HepG2 (cell line): ENCODE data around the gene MACROD2. TPM values are rescaled to one million over a fixed set of nuclear protein-coding genes. Genes with fewer than 3 reads are reported as not detected.

Source experiments
- BCL6 ChIP-seq: IDR thresholded peaks from 2 replicates; pipeline ENCODE4 v1.6.1; 2016; ENCODE audit warnings: missing genetic modification reagents, missing compliant biosample characterization
- CREM ChIP-seq, 2 experiments: sonication (generic) in 1 of 2; formaldehyde crosslinking in 1 of 2; IDR thresholded peaks; 2 replicates each; pipeline versions ENCODE4 v1.4.0 to v1.6.1; 2016 to 2020; ENCODE audit warnings: antibody characterized with exemption in 1 of 2, mild to moderate bottlenecking in 1 of 2, missing genetic modification reagents in 1 of 2
- FOSL1 ChIP-seq: sonication (generic); formaldehyde crosslinking; IDR thresholded peaks from 2 replicates; pipeline ENCODE4 v1.9.0; 2021; ENCODE audit warnings: missing genetic modification reagents, borderline replicate concordance
- NR2F6 ChIP-seq, 2 experiments: IDR thresholded peaks; 2 replicates each; pipeline ENCODE4 v1.6.1; 2016; ENCODE audit warnings: antibody characterized with exemption in 1 of 2, mild to moderate bottlenecking in 1 of 2
- PATZ1 ChIP-seq: sonication (generic); formaldehyde crosslinking; IDR thresholded peaks from 2 replicates; pipeline ENCODE4 v1.4.0; 2020; ENCODE audit warnings: missing genetic modification reagents
- ZNF3 ChIP-seq: IDR thresholded peaks from 2 replicates; pipeline ENCODE4 v1.7.0; 2017; ENCODE audit warnings: inconsistent platforms
- polyA plus RNA-seq, 8 experiments: library from polyadenylated mRNA; depleted of rRNA in 3 of 8; stranded (reverse) in 7 of 8; unstranded in 1 of 8; fragments of >200 nt; fragmentation: Illumina TruSeq in 4 of 8; extraction: Trizol in 4 of 8; gene quantifications; 2 replicates each; pipeline versions ENCODE4 v1.2.1 to v1.2.3, GENCODE V29; 2011 to 2016; ENCODE audit warnings: low read depth in 4 of 8, missing spikeins in 1 of 8, mixed read lengths in 1 of 8; ENCODE audit not compliant: insufficient read depth in 1 of 8
- total RNA-seq, 5 experiments: library from RNA; depleted of rRNA; stranded (reverse); fragments of >200 nt; fragmentation: Illumina TruSeq; extraction: Trizol; gene quantifications; 2 replicates each; pipeline ENCODE4 v1.2.3, GENCODE V29; 2016; ENCODE audit warnings: low read depth in 1 of 5
- TF ChIP-seq, protein P1 (sequence below): sonication (generic); formaldehyde crosslinking; IDR thresholded peaks from 2 replicates; pipeline ENCODE4 v1.4.0; 2020; ENCODE audit warnings: mild to moderate bottlenecking, missing genetic modification reagents
- TF ChIP-seq, protein P2 (sequence below): IDR thresholded peaks from 2 replicates; pipeline ENCODE4 v1.6.1; 2018; ENCODE audit warnings: missing genetic modification reagents
- TF ChIP-seq, protein P3 (sequence below): sonication (generic); formaldehyde crosslinking; IDR thresholded peaks from 2 replicates; pipeline ENCODE4 v1.4.0; 2020; ENCODE audit warnings: missing genetic modification reagents, borderline replicate concordance

The MACROD2 gene
- total and polyA plus RNA-seq, 2 of the 13 experiments (the other 11 are each of a cell fraction or from before 2014, with no cell fraction given): 0.13 to 0.51 TPM

DNA sequence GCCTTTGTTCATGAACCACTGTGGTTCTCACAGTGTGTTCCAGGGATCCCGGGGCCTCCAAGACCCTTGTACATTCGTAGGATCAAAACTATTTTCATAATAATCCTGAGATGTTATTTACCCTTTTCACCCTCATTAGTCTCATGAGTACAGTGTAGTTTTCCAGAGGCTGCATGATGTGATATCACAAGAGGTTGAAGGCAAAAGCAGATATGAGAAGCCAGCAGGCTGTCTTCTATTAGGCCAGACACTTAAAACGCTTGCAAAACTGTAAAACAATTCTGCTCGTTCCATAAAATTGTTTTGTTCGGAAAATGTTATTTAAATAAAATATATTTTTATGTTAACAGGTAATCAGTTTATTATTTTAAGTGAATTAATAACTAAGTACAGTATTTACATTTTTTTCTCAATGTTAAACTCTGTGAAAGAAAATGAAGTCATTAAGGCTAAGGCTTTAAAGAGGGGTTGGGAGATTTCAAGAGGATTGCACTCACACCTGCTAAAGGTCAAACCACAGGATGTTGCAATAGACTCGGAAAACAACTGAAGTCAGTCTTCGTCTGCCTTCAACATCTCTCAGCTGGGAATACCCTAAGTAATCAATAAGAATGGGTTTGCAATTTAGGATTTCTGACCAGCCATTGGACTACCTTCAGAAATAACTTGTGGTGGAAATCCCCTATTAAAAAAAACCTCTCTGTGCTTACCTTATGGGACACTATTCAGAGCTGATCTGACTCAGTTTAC is 2103.7 kb downstream of the MACROD2 start (continued):
- TF ChIP-seq BCL6 (CRISPR knock-in tag) (peak; percentile 82), NR2F6 (IDR thresholded peaks at IDR 0.05) (peak; percentile 99), NR2F6 (CRISPR knock-in tag; IDR thresholded peaks at IDR 0.05) (peak; percentile 98), FOSL1 (no peak), CREM (IDR thresholded peaks at IDR 0.05) (peak; percentile 28; the same call in 1 of the 2 replicates), CREM (CRISPR knock-in tag; IDR thresholded peaks at IDR 0.05) (no peak), PATZ1 (CRISPR knock-in tag) (0 out of 2 replicates have a peak, but pooled peaks have one; percentile 22), ZNF3 (CRISPR knock-in tag) (no peak)
- TF ChIP-seq, protein P1, sequence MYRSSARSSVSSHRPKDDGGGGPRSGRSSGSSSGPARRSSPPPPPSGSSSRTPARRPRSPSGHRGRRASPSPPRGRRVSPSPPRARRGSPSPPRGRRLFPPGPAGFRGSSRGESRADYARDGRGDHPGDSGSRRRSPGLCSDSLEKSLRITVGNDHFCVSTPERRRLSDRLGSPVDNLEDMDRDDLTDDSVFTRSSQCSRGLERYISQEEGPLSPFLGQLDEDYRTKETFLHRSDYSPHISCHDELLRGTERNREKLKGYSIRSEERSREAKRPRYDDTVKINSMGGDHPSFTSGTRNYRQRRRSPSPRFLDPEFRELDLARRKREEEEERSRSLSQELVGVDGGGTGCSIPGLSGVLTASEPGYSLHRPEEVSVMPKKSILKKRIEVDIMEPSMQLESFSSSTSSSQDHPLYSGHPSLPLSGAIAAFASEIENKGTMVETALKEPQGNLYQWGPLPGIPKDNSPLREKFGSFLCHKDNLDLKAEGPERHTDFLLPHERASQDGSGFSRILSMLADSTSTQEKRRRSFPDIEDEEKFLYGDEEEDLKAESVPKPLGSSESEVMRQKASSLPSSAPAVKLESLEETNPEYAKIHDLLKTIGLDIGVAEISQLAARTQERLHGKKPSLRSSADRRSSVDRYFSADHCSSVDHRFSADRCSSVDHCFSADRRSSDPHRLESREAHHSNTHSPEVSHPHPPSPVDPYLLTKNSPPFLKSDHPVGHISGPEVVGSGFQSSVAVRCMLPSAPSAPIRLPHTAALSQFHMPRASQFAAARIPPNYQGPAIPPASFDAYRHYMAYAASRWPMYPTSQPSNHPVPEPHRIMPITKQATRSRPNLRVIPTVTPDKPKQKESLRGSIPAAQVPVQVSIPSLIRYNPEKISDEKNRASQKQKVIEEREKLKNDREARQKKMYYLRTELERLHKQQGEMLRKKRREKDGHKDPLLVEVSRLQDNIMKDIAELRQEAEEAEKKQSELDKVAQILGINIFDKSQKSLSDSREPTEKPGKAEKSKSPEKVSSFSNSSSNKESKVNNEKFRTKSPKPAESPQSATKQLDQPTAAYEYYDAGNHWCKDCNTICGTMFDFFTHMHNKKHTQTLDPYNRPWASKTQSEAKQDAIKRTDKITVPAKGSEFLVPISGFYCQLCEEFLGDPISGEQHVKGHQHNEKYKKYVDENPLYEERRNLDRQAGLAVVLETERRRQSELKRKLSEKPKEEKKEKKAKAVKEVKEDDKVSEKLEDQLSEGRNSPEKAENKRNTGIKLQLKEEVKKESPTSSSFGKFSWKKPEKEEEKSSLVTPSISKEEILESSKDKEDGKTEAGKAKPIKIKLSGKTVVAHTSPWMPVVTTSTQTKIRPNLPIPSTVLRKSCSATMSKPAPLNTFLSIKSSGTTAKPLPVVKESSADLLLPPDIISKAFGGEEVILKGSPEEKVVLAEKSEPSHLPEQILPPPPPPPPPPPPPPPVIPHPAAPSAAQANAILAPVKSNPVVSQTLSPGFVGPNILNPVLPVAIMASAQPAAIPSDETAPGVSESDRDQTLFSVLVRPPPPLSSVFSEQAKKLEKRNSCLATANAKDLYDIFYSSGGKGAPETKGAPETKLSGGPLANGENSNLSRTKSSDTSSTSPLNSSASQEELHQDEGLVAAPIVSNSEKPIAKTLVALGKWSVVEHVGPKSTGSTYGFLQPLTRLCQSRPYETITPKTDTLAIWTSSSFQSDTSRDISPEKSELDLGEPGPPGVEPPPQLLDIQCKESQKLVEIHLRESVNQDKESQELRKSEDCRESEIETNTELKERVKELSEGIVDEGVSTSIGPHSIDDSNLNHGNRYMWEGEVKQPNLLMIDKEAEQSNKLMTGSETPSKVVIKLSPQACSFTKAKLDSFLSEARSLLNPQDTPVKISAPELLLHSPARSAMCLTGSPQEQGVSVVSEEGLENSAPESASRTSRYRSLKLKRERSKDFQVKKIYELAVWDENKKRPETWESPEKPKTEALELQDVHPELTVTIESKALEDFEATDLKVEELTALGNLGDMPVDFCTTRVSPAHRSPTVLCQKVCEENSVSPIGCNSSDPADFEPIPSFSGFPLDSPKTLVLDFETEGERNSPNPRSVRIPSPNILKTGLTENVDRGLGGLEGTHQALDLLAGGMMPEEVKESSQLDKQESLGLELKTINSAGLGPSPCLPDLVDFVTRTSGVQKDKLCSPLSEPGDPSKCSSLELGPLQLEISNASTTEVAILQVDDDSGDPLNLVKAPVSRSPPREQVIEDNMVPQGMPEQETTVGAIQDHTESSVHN (CRISPR knock-in tag): no peak
- TF ChIP-seq, protein P2, sequence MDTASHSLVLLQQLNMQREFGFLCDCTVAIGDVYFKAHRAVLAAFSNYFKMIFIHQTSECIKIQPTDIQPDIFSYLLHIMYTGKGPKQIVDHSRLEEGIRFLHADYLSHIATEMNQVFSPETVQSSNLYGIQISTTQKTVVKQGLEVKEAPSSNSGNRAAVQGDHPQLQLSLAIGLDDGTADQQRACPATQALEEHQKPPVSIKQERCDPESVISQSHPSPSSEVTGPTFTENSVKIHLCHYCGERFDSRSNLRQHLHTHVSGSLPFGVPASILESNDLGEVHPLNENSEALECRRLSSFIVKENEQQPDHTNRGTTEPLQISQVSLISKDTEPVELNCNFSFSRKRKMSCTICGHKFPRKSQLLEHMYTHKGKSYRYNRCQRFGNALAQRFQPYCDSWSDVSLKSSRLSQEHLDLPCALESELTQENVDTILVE (CRISPR knock-in tag): peak; percentile 66; the same call in 1 of the 2 replicates
- TF ChIP-seq, protein P3, sequence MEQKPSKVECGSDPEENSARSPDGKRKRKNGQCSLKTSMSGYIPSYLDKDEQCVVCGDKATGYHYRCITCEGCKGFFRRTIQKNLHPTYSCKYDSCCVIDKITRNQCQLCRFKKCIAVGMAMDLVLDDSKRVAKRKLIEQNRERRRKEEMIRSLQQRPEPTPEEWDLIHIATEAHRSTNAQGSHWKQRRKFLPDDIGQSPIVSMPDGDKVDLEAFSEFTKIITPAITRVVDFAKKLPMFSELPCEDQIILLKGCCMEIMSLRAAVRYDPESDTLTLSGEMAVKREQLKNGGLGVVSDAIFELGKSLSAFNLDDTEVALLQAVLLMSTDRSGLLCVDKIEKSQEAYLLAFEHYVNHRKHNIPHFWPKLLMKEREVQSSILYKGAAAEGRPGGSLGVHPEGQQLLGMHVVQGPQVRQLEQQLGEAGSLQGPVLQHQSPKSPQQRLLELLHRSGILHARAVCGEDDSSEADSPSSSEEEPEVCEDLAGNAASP: peak; percentile 71; the same call in 1 of the 2 replicates
